Parathyroid adenoma (tissue), 2 donors: ENCODE data around the gene ZNF496.

Source experiments
- H2AFZ ChIP-seq: fragments of 300-600 bp; sonication (generic); one replicate; pipeline ENCODE4 v1.7.0; 2017; ENCODE audit warnings: antibody characterized with exemption, mild to moderate bottlenecking
- H3K27ac ChIP-seq: fragments of 300-600 bp; sonication (generic); one replicate; pipeline ENCODE4 v1.7.0; 2017
- H3K27me3 ChIP-seq: fragments of 300-600 bp; sonication (generic); one replicate; pipeline ENCODE4 v1.7.0; 2017; ENCODE audit warnings: low read length; ENCODE audit not compliant: control insufficient read depth, insufficient read depth
- H3K36me3 ChIP-seq: fragments of 300-600 bp; sonication (generic); one replicate; pipeline ENCODE4 v1.7.0; 2017; ENCODE audit warnings: low read length; ENCODE audit not compliant: control insufficient read depth, insufficient read depth
- H3K4me1 ChIP-seq: fragments of 300-600 bp; sonication (generic); one replicate; pipeline ENCODE4 v1.7.0; 2017; ENCODE audit warnings: control low read depth
- H3K4me2 ChIP-seq: fragments of 300-600 bp; sonication (generic); one replicate; pipeline ENCODE4 v1.7.0; 2017; ENCODE audit warnings: low read length
- H3K4me3 ChIP-seq: fragments of 300-600 bp; sonication (generic); one replicate; pipeline ENCODE4 v1.7.0; 2017; ENCODE audit warnings: low read depth, low read length
- H3K79me2 ChIP-seq: fragments of 300-600 bp; sonication (generic); one replicate; pipeline ENCODE4 v1.7.0; 2017; ENCODE audit warnings: control low read depth
- H3K9ac ChIP-seq: fragments of 300-600 bp; sonication (generic); one replicate; pipeline ENCODE4 v1.7.0; 2017; ENCODE audit warnings: mild to moderate bottlenecking
- H3K9me3 ChIP-seq: fragments of 300-600 bp; sonication (generic); one replicate; pipeline ENCODE4 v1.7.0; 2017; ENCODE audit warnings: low read length; ENCODE audit not compliant: control insufficient read depth
- CTCF ChIP-seq: fragments of 300-600 bp; sonication (generic); IDR thresholded peaks from one replicate; pipeline ENCODE4 v1.7.0; 2017; ENCODE audit warnings: antibody characterized with exemption, mild to moderate bottlenecking
- donor health status: primary hyperparathyroidism.

The ZNF496 gene

GRCh38 chr1:247329097-247329617 lies 2.5 kb downstream of the ZNF496 start:
- Histone ChIP-seq H3K79me2 (no peaks in the 10 kb centered on the region), H3K36me3 (no peaks in the 10 kb centered on the region), H3K4me1 (no peaks in the 10 kb centered on the region), H3K27me3 (no peaks in the 10 kb centered on the region), H3K27ac (no peak overlapping the region), H3K9me3 (no peaks in the 10 kb centered on the region), H2AFZ (no peak overlapping the region), H3K4me3 (no peak overlapping the region), H3K9ac (no peak overlapping the region), H3K4me2 (no peak overlapping the region)
- no peak for TF ChIP-seq CTCF

DNA sequence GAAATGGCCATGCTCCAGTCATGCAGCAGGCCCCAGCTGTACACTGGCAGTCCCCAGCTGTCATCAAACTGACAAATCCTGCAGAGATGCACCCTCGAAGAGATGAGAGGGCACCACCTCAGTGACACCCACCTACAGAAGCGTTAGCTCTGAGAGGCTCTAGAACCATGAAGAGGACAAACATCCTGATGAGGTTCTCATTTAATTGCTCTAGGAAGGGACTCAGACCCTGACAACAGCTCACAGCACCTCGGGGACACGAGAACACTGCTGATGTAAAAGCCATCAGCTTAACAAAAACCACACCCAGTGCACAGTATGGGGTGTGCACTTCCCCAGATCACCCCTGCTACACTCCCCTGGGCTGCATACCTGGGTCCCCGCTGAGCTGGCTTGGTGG lies 3.4 kb downstream of the ZNF496 start:
- H3K9ac ChIP-seq, result no peak overlapping the region
- no peaks in the 10 kb centered on the region for H3K36me3 ChIP-seq
- H3K4me3 ChIP-seq, result no peak overlapping the region
- H3K4me2 ChIP-seq, result no peak overlapping the region
- H3K79me2 ChIP-seq, result no peaks in the 10 kb centered on the region
- H3K9me3 ChIP-seq, result no peaks in the 10 kb centered on the region
- no peaks in the 10 kb centered on the region for H3K27me3 ChIP-seq
- H3K4me1 ChIP-seq, result no peaks in the 10 kb centered on the region
- no peak for TF ChIP-seq CTCF
- H2AFZ ChIP-seq, result no peak overlapping the region
- H3K27ac ChIP-seq, result no peak overlapping the region

- H3K4me3 ChIP-seq, result no peak overlapping the region
- TF ChIP-seq CTCF, result no peak
- no peaks in the 10 kb centered on the region for H3K79me2 ChIP-seq
- H3K36me3 ChIP-seq, result no peaks in the 10 kb centered on the region
- H3K27ac ChIP-seq, result no peak overlapping the region
- no peaks in the 10 kb centered on the region for H3K4me1 ChIP-seq
- H3K27me3 ChIP-seq, result no peaks in the 10 kb centered on the region
- no peak overlapping the region for H3K4me2 ChIP-seq
- no peak overlapping the region for H3K9ac ChIP-seq
- H3K9me3 ChIP-seq, result no peaks in the 10 kb centered on the region
- H2AFZ ChIP-seq, result no peak overlapping the region
Observed at GRCh38 chr1:247326411-247327130, 5.1 kb downstream of the ZNF496 start.

DNA sequence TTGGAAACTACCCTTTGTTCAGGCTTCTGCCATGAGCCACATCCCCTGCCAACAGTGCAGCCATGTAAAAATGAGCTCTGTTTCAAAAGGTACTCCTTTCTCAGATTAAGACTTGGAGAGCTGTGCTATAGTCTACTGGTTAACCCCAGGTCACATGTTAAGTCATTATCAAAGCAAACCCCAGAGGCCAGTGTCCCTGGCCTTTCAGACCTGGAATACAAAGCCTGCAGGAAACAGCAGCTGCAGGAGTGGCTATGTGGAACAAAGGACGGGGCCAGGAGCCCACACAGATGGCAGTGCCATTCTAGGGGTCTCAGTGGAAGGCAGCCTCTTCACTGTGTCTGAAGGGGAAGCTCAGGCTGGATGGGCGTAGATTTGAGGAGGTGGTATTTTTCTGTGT lies 6.7 kb downstream of the ZNF496 start:
- H3K36me3 ChIP-seq, result no peaks in the 10 kb centered on the region

More for the DNA sequence above, 6.7 kb downstream of the ZNF496 start:
- Histone ChIP-seq H3K79me2 (no peaks in the 10 kb centered on the region), H3K9me3 (no peaks in the 10 kb centered on the region), H3K4me1 (no peaks in the 10 kb centered on the region), H3K4me2 (no peak overlapping the region), H3K27ac (no peak overlapping the region), H3K4me3 (no peak overlapping the region), H3K9ac (no peak overlapping the region), H2AFZ (no peak overlapping the region), H3K27me3 (no peaks in the 10 kb centered on the region)
- TF ChIP-seq CTCF, result no peak
